Spinal cord (tissue), 10 donors: ENCODE data around the gene STIMATE. TPM values are rescaled to one million over a fixed set of nuclear protein-coding genes. Genes with fewer than 3 reads are reported as not detected.

ENCODE experiments used
- DNase-seq, 6 donors: peaks; one replicate each; pipeline versions ENCODE4 v3.0.0 to v3.0.0-alpha.2; 2013 to 2015; ENCODE audit warnings: low spot score in 6 of 6, low read depth in 4 of 6
- H3K27ac ChIP-seq: one replicate; pipeline ENCODE4 v1.5.1; 2013; ENCODE audit warnings: low read depth, low read length, control low read depth
- H3K27me3 ChIP-seq: one replicate; pipeline ENCODE4 v1.6.1; 2013; ENCODE audit warnings: low read length; ENCODE audit not compliant: control insufficient read depth, insufficient read depth
- H3K36me3 ChIP-seq: one replicate; pipeline ENCODE4 v1.6.1; 2013; ENCODE audit warnings: low read length; ENCODE audit not compliant: control insufficient read depth, insufficient read depth
- H3K4me1 ChIP-seq: one replicate; pipeline ENCODE4 v1.6.1; 2013; ENCODE audit warnings: low read length; ENCODE audit not compliant: control insufficient read depth, insufficient read depth
- H3K4me3 ChIP-seq: one replicate; pipeline ENCODE4 v1.5.1; 2013; ENCODE audit warnings: low read depth, low read length, control low read depth
- H3K9me3 ChIP-seq: one replicate; pipeline ENCODE4 v1.6.1; 2013; ENCODE audit warnings: low read length; ENCODE audit not compliant: control insufficient read depth, insufficient read depth
- WGBS: methylation state at CpG from one replicate; pipeline ENCODE4 v1.1.5; 2013; ENCODE audit warnings: missing lambda C conversion rate; ENCODE audit not compliant: insufficient coverage; 5-methylcytosine and 5-hydroxymethylcytosine counted together
- polyA plus RNA-seq, 2 donors: library from polyadenylated mRNA; unstranded; fragments of 120-200 nt; gene quantifications; one replicate each; pipeline ENCODE4 v1.2.1, GENCODE V29; 2013; ENCODE audit not compliant: insufficient read length in 2 of 2
- total RNA-seq, 2 donors: library from RNA; depleted of rRNA in 1 of 2; stranded (reverse); fragments of 120-200 nt in 1 of 2; fragments of >200 nt in 1 of 2; gene quantifications; one replicate each; pipeline versions ENCODE4 v1.2.3 to v1.2.4, GENCODE V29; 2013 to 2014
- donor health status: healthy.

Gene STIMATE
- total and polyA plus RNA-seq, 4 donors: 16.3 to 65.6 (median 22.2) TPM

GRCh38 chr3:52887166-52887565 is 10.2 kb downstream of the STIMATE start:
- Histone ChIP-seq H3K36me3 (peaks cover 8% of the 10 kb centered on the region), H3K4me1 (peaks cover 19% of the 10 kb centered on the region), H3K4me3 (no peak overlapping the region), H3K9me3 (no peaks in the 10 kb centered on the region), H3K27ac (no peak overlapping the region), H3K27me3 (no peaks in the 10 kb centered on the region)
- DNase-seq: no peak
- WGBS: 100% methylated on average over 3 of the region's 4 CpGs

GRCh38 chr3:52886049-52886730 is 11.2 kb downstream of the STIMATE start:
- 92% methylated on average over 3 of the region's 5 CpGs for WGBS
- no peak for DNase-seq
- Histone ChIP-seq H3K9me3 (no peaks in the 10 kb centered on the region), H3K36me3 (peaks cover 5% of the 10 kb centered on the region), H3K4me1 (peaks cover 12% of the 10 kb centered on the region), H3K4me3 (no peak overlapping the region), H3K27ac (no peak overlapping the region), H3K27me3 (no peaks in the 10 kb centered on the region)

- no peaks in the 10 kb centered on the region for H3K27me3 ChIP-seq
- 75% methylated on average over 2 of the region's 4 CpGs for WGBS
- no peak overlapping the region for H3K4me3 ChIP-seq
- H3K36me3 ChIP-seq: peaks cover 8% of the 10 kb centered on the region
- H3K9me3 ChIP-seq: no peaks in the 10 kb centered on the region
- DNase-seq: no peak
- H3K27ac ChIP-seq: no peak overlapping the region
- no peaks in the 10 kb centered on the region for H3K4me1 ChIP-seq
Observed at GRCh38 chr3:52882377-52882776, 15.0 kb downstream of the STIMATE start.

GRCh38 chr3:52881871-52882270 is 15.5 kb downstream of the STIMATE start:
- peaks cover 8% of the 10 kb centered on the region for H3K36me3 ChIP-seq
- H3K27ac ChIP-seq: no peak overlapping the region
- DNase-seq: no peak
- H3K9me3 ChIP-seq: no peaks in the 10 kb centered on the region
- H3K4me1 ChIP-seq: no peaks in the 10 kb centered on the region
- H3K4me3 ChIP-seq: no peak overlapping the region
- no peaks in the 10 kb centered on the region for H3K27me3 ChIP-seq
- 67% methylated on average over 4 of the region's 4 CpGs for WGBS

GRCh38 chr3:52880474-52880873 is 16.9 kb downstream of the STIMATE start:
- H3K4me3 ChIP-seq: no peak overlapping the region
- no peaks in the 10 kb centered on the region for H3K27me3 ChIP-seq
- H3K27ac ChIP-seq: no peak overlapping the region
- H3K4me1 ChIP-seq: no peaks in the 10 kb centered on the region
- H3K36me3 ChIP-seq: peaks cover 7% of the 10 kb centered on the region
- no peaks in the 10 kb centered on the region for H3K9me3 ChIP-seq
- no peak for DNase-seq
- 44% methylated on average over 1 of the region's 3 CpGs for WGBS

- H3K4me3 ChIP-seq: no peak overlapping the region
- no peak overlapping the region for H3K27ac ChIP-seq
- H3K27me3 ChIP-seq: no peaks in the 10 kb centered on the region
- H3K9me3 ChIP-seq: no peaks in the 10 kb centered on the region
- DNase-seq: no peak
- peaks cover 6% of the 10 kb centered on the region for H3K36me3 ChIP-seq
- no peaks in the 10 kb centered on the region for H3K4me1 ChIP-seq
- 100% methylated on average over 1 of the region's 5 CpGs for WGBS
Observed at GRCh38 chr3:52880047-52880446, 17.3 kb downstream of the STIMATE start.

GRCh38 chr3:52879581-52879980 is 17.8 kb downstream of the STIMATE start:
- H3K4me1 ChIP-seq: peaks cover 2% of the 10 kb centered on the region
- H3K27ac ChIP-seq: no peak overlapping the region
- no peak overlapping the region for H3K4me3 ChIP-seq
- no peak for DNase-seq
- 81% methylated on average over 3 of the region's 4 CpGs for WGBS
- H3K36me3 ChIP-seq: peaks cover 6% of the 10 kb centered on the region
- H3K9me3 ChIP-seq: no peaks in the 10 kb centered on the region
- H3K27me3 ChIP-seq: no peaks in the 10 kb centered on the region

GRCh38 chr3:52879090-52879489 is 18.3 kb downstream of the STIMATE start:
- 95% methylated on average over 4 of the region's 4 CpGs for WGBS
- Histone ChIP-seq H3K36me3 (peaks cover 6% of the 10 kb centered on the region), H3K27me3 (no peaks in the 10 kb centered on the region), H3K4me1 (peaks cover 4% of the 10 kb centered on the region), H3K4me3 (no peak overlapping the region), H3K9me3 (no peaks in the 10 kb centered on the region), H3K27ac (no peak overlapping the region)
- DNase-seq: no peak

GRCh38 chr3:52877085-52877484 is 20.3 kb downstream of the STIMATE start:
- Histone ChIP-seq H3K36me3 (peaks cover 6% of the 10 kb centered on the region), H3K27ac (no peak overlapping the region), H3K4me1 (peaks cover 4% of the 10 kb centered on the region), H3K4me3 (no peak overlapping the region), H3K27me3 (no peaks in the 10 kb centered on the region), H3K9me3 (no peaks in the 10 kb centered on the region)
- no peak for DNase-seq
- 100% methylated on average over 1 of the region's 3 CpGs for WGBS

GRCh38 chr3:52874864-52875587 is 22.3 kb downstream of the STIMATE start:
- Histone ChIP-seq H3K27ac (no peak overlapping the region), H3K9me3 (no peaks in the 10 kb centered on the region), H3K4me1 (peaks cover 4% of the 10 kb centered on the region), H3K4me3 (no peak overlapping the region), H3K27me3 (no peaks in the 10 kb centered on the region), H3K36me3 (peaks cover 12% of the 10 kb centered on the region)
- no peak for DNase-seq
- 85% methylated on average over 2 of the region's 9 CpGs for WGBS
